ENCODE measurements around the gene PDZD4.

PDZD4 gene

GRCh38 chrX:153792368-153792767 is 38.0 kb downstream of the PDZD4 start:
- no peak for DNase-seq (ENCODE audit: insufficient read length, low spot score)
- no peak for FAIRE-seq

- FAIRE-seq, result no peak
- no peak for DNase-seq (ENCODE audit: insufficient read length, low spot score)
Observed at GRCh38 chrX:153791104-153791852, 39.1 kb downstream of the PDZD4 start.

- FAIRE-seq (no peak), DNase-seq (ENCODE audit: insufficient read length, low spot score) (no peak)
Observed at GRCh38 chrX:153789654-153790053, 40.7 kb downstream of the PDZD4 start.

GRCh38 chrX:153786669-153787068 is 43.7 kb downstream of the PDZD4 start:
- no peak for FAIRE-seq

GRCh38 chrX:153784325-153784967 is 45.9 kb downstream of the PDZD4 start:
- FAIRE-seq, result no peak
- no peak for DNase-seq (ENCODE audit: insufficient read length, low spot score)

More at GRCh38 chrX:153786669-153787068, 43.7 kb downstream of the PDZD4 start:
- DNase-seq (ENCODE audit: insufficient read length, low spot score), result no peak

GRCh38 chrX:153783378-153784013 is 46.8 kb downstream of the PDZD4 start:
- no peak for DNase-seq (ENCODE audit: insufficient read length, low spot score)
- no peak for FAIRE-seq

GRCh38 chrX:153782871-153783270 is 47.5 kb downstream of the PDZD4 start:
- DNase-seq (ENCODE audit: insufficient read length, low spot score) (no peak), FAIRE-seq (no peak)

GRCh38 chrX:153782313-153782712 is 48.0 kb downstream of the PDZD4 start:
- FAIRE-seq (no peak), DNase-seq (ENCODE audit: insufficient read length, low spot score) (no peak)

- DNase-seq (ENCODE audit: insufficient read length, low spot score) (no peak), FAIRE-seq (no peak)
Observed at GRCh38 chrX:153781428-153782047, 48.8 kb downstream of the PDZD4 start.

- DNase-seq (ENCODE audit: insufficient read length, low spot score), result no peak
- no peak for FAIRE-seq
Observed at GRCh38 chrX:153780678-153781427, 49.5 kb downstream of the PDZD4 start, which contains the start of gene SRPK3. Gene SRPK3, plus strand, starts transcription at chrX:153781041. Its CDS starts 46 bp downstream, at chrX:153781087.

GRCh38 chrX:153779891-153780677 is 50.3 kb downstream of the PDZD4 start:
- FAIRE-seq (no peak), DNase-seq (ENCODE audit: insufficient read length, low spot score) (no peak)

GRCh38 chrX:153778684-153779101 is 51.7 kb downstream of the PDZD4 start:
- FAIRE-seq (no peak), DNase-seq (ENCODE audit: insufficient read length, low spot score) (no peak)

GRCh38 chrX:153778181-153778580 is 52.2 kb downstream of the PDZD4 start:
- DNase-seq (ENCODE audit: insufficient read length, low spot score), result no peak
- no peak for FAIRE-seq

- FAIRE-seq (no peak), DNase-seq (ENCODE audit: insufficient read length, low spot score) (no peak)
Observed at GRCh38 chrX:153777261-153778090, 52.9 kb downstream of the PDZD4 start.

GRCh38 chrX:153776611-153777045 is 53.7 kb downstream of the PDZD4 start:
- DNase-seq (ENCODE audit: insufficient read length, low spot score), result no peak
- FAIRE-seq, result no peak

- FAIRE-seq (no peak), DNase-seq (ENCODE audit: insufficient read length, low spot score) (no peak)
Observed at GRCh38 chrX:153776120-153776599, 54.2 kb downstream of the PDZD4 start.

- no peak for FAIRE-seq
- no peak for DNase-seq (ENCODE audit: insufficient read length, low spot score)
Observed at GRCh38 chrX:153775293-153776119, 54.8 kb downstream of the PDZD4 start.

All from GM19239 (cell line).